NCI-H446 treated with DMSO at 0.1 percent for 48 hours (cell line): ENCODE data around the gene PPIB.
"Not testable (repeated sequence)": the region's sequence is repeated elsewhere in the genome, so short reads cannot be mapped to it uniquely, and the experiment has no call there.

Source experiments
- DNase-seq: peaks from one replicate; lab custom pipeline; 2025; lab: John Stamatoyannopoulos, UW

PPIB gene

GRCh38 chr15:64141798-64142512 lies 20.9 kb downstream of the PPIB start:
- no peak for DNase-seq

GRCh38 chr15:64138331-64138941 lies 24.4 kb downstream of the PPIB start:
- no peak for DNase-seq

GRCh38 chr15:64137226-64137833 lies 25.5 kb downstream of the PPIB start:
- DNase-seq: no peak

- DNase-seq: no peak
These were observed 26.5 kb downstream of the PPIB start for GRCh38 chr15:64136347-64136746.

- DNase-seq: no peak
These were observed 28.4 kb downstream of the PPIB start for GRCh38 chr15:64134345-64134829.

GRCh38 chr15:64133623-64134344 lies 29.0 kb downstream of the PPIB start:
- no peak for DNase-seq

- no peak for DNase-seq
These were observed 30.6 kb downstream of the PPIB start for GRCh38 chr15:64132217-64132616.

- DNase-seq: no peak
These were observed 31.3 kb downstream of the PPIB start for GRCh38 chr15:64131547-64131946.

- DNase-seq: no peak
These were observed 32.7 kb downstream of the PPIB start for GRCh38 chr15:64130159-64130558.

GRCh38 chr15:64127521-64128270 lies 35.1 kb downstream of the PPIB start:
- DNase-seq: no peak

- DNase-seq: no peak
These were observed 36.8 kb downstream of the PPIB start for GRCh38 chr15:64125978-64126377.

- DNase-seq: no peak
These were observed 39.9 kb downstream of the PPIB start for GRCh38 chr15:64122936-64123351.

- DNase-seq: no peak
These were observed 40.4 kb downstream of the PPIB start for GRCh38 chr15:64122444-64122843.

GRCh38 chr15:64121614-64122013 lies 41.2 kb downstream of the PPIB start:
- DNase-seq: no peak

GRCh38 chr15:64120322-64120721 lies 42.5 kb downstream of the PPIB start:
- not testable (repeated sequence) for DNase-seq

- no peak for DNase-seq
These were observed 44.9 kb downstream of the PPIB start for GRCh38 chr15:64117759-64118487.

- DNase-seq: no peak
These were observed 49.9 kb downstream of the PPIB start for GRCh38 chr15:64112904-64113303.

- no peak for DNase-seq
These were observed 50.6 kb downstream of the PPIB start for GRCh38 chr15:64112073-64112772.

- DNase-seq: no peak
These were observed 51.2 kb downstream of the PPIB start for GRCh38 chr15:64111679-64112050.

- no peak for DNase-seq
These were observed 51.7 kb downstream of the PPIB start for GRCh38 chr15:64110950-64111678.
